DND-41 (cell line): Measurements from ENCODE around the gene JOSD2.

Experiments
- ATAC-seq: fragments of 200-7000 bp; cut with Tn5 transposase; 3 replicates; pipeline ENCODE4 v1.9.1; 2021; ENCODE audit warnings: low read depth; ENCODE audit not compliant: insufficient read depth
- DNase-seq: peaks from one replicate; pipeline ENCODE4 v3.0.0-alpha.2; 2020
- H2AFZ ChIP-seq: 2 replicates; pipeline ENCODE4 v1.6.0; 2012; ENCODE audit warnings: low read depth, low read length
- H3K27ac ChIP-seq: 2 replicates; pipeline ENCODE4 v1.5.1; 2012; ENCODE audit warnings: low read length, inconsistent platforms
- H3K27me3 ChIP-seq: fragments of 200-600 bp; sonication (generic); 2 replicates; pipeline ENCODE4 v1.6.0; 2012; ENCODE audit warnings: low read length, mild to moderate bottlenecking, inconsistent platforms; ENCODE audit not compliant: insufficient read depth, poor library complexity
- H3K36me3 ChIP-seq: 2 replicates; pipeline ENCODE4 v1.5.1; 2012; ENCODE audit warnings: low read length, inconsistent platforms; ENCODE audit not compliant: insufficient read depth
- H3K4me1 ChIP-seq: 2 replicates; pipeline ENCODE4 v1.5.1; 2012; ENCODE audit warnings: mild to moderate bottlenecking, low read length; ENCODE audit not compliant: insufficient read depth
- H3K4me2 ChIP-seq: 2 replicates; pipeline ENCODE4 v1.6.0; 2012; ENCODE audit warnings: mild to moderate bottlenecking, moderate library complexity, low read length, inconsistent platforms; ENCODE audit not compliant: insufficient read depth
- H3K4me3 ChIP-seq, 2 experiments: fragments of 200-600 bp in 1 of 2; shearing (Covaris generic) in 1 of 2; 2 replicates each; pipeline ENCODE4 v1.5.1; 2012 to 2016; ENCODE audit warnings: inconsistent platforms in 2 of 2, low read length in 2 of 2, mild to moderate bottlenecking in 2 of 2, low read depth in 1 of 2, moderate library complexity in 1 of 2
- H3K79me2 ChIP-seq: 2 replicates; pipeline ENCODE4 v1.6.0; 2012; ENCODE audit warnings: low read length, inconsistent platforms; ENCODE audit not compliant: insufficient read depth
- H3K9ac ChIP-seq: 2 replicates; pipeline ENCODE4 v1.6.0; 2012; ENCODE audit warnings: low read depth, mild to moderate bottlenecking, inconsistent platforms, low read length, moderate library complexity
- H3K9me3 ChIP-seq: 2 replicates; pipeline ENCODE4 v1.5.1; 2012; ENCODE audit warnings: low read length, moderate library complexity, mild to moderate bottlenecking, inconsistent platforms; ENCODE audit not compliant: insufficient read depth, severe bottlenecking
- H4K20me1 ChIP-seq: 2 replicates; pipeline ENCODE4 v1.6.0; 2012; ENCODE audit warnings: low read length; ENCODE audit not compliant: insufficient read depth
- CTCF ChIP-seq: IDR thresholded peaks from 2 replicates; pipeline ENCODE4 v1.5.1; 2012; ENCODE audit warnings: borderline replicate concordance, low read length, moderate library complexity, mild to moderate bottlenecking; ENCODE audit not compliant: poor library complexity, severe bottlenecking; ENCODE audit errors: extremely low read depth
- EZH2 ChIP-seq: IDR thresholded peaks from 3 replicates; pipeline ENCODE4 v1.6.1; 2012; ENCODE audit warnings: borderline replicate concordance, low read depth, mild to moderate bottlenecking, moderate library complexity, low read length, inconsistent platforms; ENCODE audit not compliant: severe bottlenecking

JOSD2 gene

GRCh38 chr19:50468818-50469217, 42.2 kb downstream of the JOSD2 start:
- no peak for DNase-seq
- Histone ChIP-seq H3K4me3 (no peak overlapping the region), H3K4me2 (no peak overlapping the region), H3K36me3 (no peaks in the 10 kb centered on the region), H3K9ac (no peak overlapping the region), H3K27ac (no peak overlapping the region), H3K27me3 (no peaks in the 10 kb centered on the region), H3K9me3 (peaks cover 2% of the 10 kb centered on the region), H2AFZ (no peak overlapping the region), H3K79me2 (no peaks in the 10 kb centered on the region), H3K4me1 (no peaks in the 10 kb centered on the region), H4K20me1 (no peaks in the 10 kb centered on the region)
- TF ChIP-seq EZH2 = no peak
- TF ChIP-seq CTCF = no peak
- no peak for ATAC-seq

- Histone ChIP-seq H3K4me2 (no peak overlapping the region), H3K79me2 (no peaks in the 10 kb centered on the region), H3K4me3 (no peak overlapping the region), H3K27ac (no peak overlapping the region), H2AFZ (no peak overlapping the region), H3K36me3 (no peaks in the 10 kb centered on the region), H3K9me3 (peaks cover 2% of the 10 kb centered on the region), H3K4me1 (no peaks in the 10 kb centered on the region), H4K20me1 (no peaks in the 10 kb centered on the region), H3K9ac (no peak overlapping the region), H3K27me3 (no peaks in the 10 kb centered on the region)
- ATAC-seq (no peak), DNase-seq (no peak)
- no peak for TF ChIP-seq EZH2
- TF ChIP-seq CTCF = no peak
These were observed 43.4 kb downstream of the JOSD2 start for GRCh38 chr19:50467566-50467965.

- TF ChIP-seq EZH2 = no peak
- no peak for TF ChIP-seq CTCF
- Histone ChIP-seq H3K4me3 (no peak overlapping the region), H3K4me2 (no peak overlapping the region), H2AFZ (no peak overlapping the region), H3K36me3 (no peaks in the 10 kb centered on the region), H3K27me3 (no peaks in the 10 kb centered on the region), H4K20me1 (no peaks in the 10 kb centered on the region), H3K79me2 (no peaks in the 10 kb centered on the region), H3K9ac (no peak overlapping the region), H3K9me3 (peaks cover 1% of the 10 kb centered on the region), H3K4me1 (no peaks in the 10 kb centered on the region), H3K27ac (no peak overlapping the region)
- no peak for DNase-seq
- no peak for ATAC-seq
These were observed 44.3 kb downstream of the JOSD2 start for GRCh38 chr19:50466706-50467039.
